Left lung (tissue), 10 donors: Measurements from ENCODE around the gene PIGS. TPM values are rescaled to one million over a fixed set of nuclear protein-coding genes. Genes with fewer than 3 reads are reported as not detected.
A peak's percentile ranks its signal among the peaks of the same experiment; 100 is the strongest.

Experiments used
- ATAC-seq: fragments of 200-7000 bp; cut with Tn5 transposase; one replicate; pipeline ENCODE4 v1.9.1; 2020; ENCODE audit warnings: moderate library complexity
- DNase-seq, 4 donors: peaks; one replicate each; pipeline ENCODE4 v3.0.0-alpha.2; 2013 to 2020
- H3K27ac ChIP-seq, 2 donors: fragments of 200-600 bp; sonication (generic) in 1 of 2; one replicate each; pipeline versions ENCODE4 v1.5.0 to v1.8.0; 2020 to 2021
- H3K27me3 ChIP-seq, 2 donors: fragments of 200-600 bp; sonication (generic) in 1 of 2; one replicate each; pipeline versions ENCODE4 v1.5.0 to v1.8.0; 2020 to 2021
- H3K36me3 ChIP-seq, 2 donors: fragments of 200-600 bp; sonication (generic) in 1 of 2; one replicate each; pipeline versions ENCODE4 v1.5.0 to v1.8.0; 2020 to 2021
- H3K4me1 ChIP-seq, 2 donors: fragments of 200-600 bp; one replicate each; pipeline ENCODE4 v1.8.0; 2021
- H3K4me3 ChIP-seq, 2 donors: fragments of 200-600 bp; sonication (generic) in 1 of 2; one replicate each; pipeline versions ENCODE4 v1.5.0 to v1.8.0; 2020 to 2021; ENCODE audit warnings: mild to moderate bottlenecking in 1 of 2
- H3K9me3 ChIP-seq, 2 donors: fragments of 200-600 bp; sonication (generic) in 1 of 2; one replicate each; pipeline versions ENCODE4 v1.5.0 to v1.8.0; 2020 to 2021
- intact Hi-C, 2 donors: fragments of 100-400 bp; cut with DNase I; formaldehyde crosslinking; loops; one replicate each; pipeline versions ENCODE4 v1.11.2 to v1.14.2; 2022
- polyA plus RNA-seq, 6 donors: library from polyadenylated mRNA; unstranded; fragments of 120-200 nt; gene quantifications; one replicate each; pipeline ENCODE4 v1.2.1, GENCODE V29; 2013; ENCODE audit not compliant: insufficient read length in 6 of 6
- total RNA-seq, 2 donors: library from RNA; stranded (reverse); fragmentation: NEBNext Ultra II Directional; extraction: Animal tissue kit (Norgen Biotek cat#: 25700); gene quantifications; one replicate each; pipeline ENCODE4 v1.2.1, GENCODE V29; 2021
- TF ChIP-seq, protein P1 (sequence below), 2 donors: fragments of 200-600 bp; sonication (generic) in 1 of 2; IDR thresholded peaks; one replicate each; pipeline versions ENCODE4 v1.5.0 to v1.8.0; 2021; ENCODE audit warnings: antibody characterized with exemption in 2 of 2
- donor health status: DM: no; HTN: yes; CAD: no.
- donor health status: DM: no; HTN: no; CAD: no.

PIGS gene
- total and polyA plus RNA-seq, 8 donors = 57.9 to 66.6 (median 63.1) TPM

- ATAC-seq (no peak), DNase-seq (no peak)
- peaks cover 7 to 56% of the 10 kb centered on the region in 2 donors for H3K4me1 ChIP-seq
- H3K9me3 ChIP-seq = no peaks in the 10 kb centered on the region
- peaks cover 0 to 19% of the 10 kb centered on the region in 2 donors for H3K36me3 ChIP-seq
- H3K4me3 ChIP-seq = no peak overlapping the region
- intact Hi-C loops = no loop called here
- TF ChIP-seq, protein P1, sequence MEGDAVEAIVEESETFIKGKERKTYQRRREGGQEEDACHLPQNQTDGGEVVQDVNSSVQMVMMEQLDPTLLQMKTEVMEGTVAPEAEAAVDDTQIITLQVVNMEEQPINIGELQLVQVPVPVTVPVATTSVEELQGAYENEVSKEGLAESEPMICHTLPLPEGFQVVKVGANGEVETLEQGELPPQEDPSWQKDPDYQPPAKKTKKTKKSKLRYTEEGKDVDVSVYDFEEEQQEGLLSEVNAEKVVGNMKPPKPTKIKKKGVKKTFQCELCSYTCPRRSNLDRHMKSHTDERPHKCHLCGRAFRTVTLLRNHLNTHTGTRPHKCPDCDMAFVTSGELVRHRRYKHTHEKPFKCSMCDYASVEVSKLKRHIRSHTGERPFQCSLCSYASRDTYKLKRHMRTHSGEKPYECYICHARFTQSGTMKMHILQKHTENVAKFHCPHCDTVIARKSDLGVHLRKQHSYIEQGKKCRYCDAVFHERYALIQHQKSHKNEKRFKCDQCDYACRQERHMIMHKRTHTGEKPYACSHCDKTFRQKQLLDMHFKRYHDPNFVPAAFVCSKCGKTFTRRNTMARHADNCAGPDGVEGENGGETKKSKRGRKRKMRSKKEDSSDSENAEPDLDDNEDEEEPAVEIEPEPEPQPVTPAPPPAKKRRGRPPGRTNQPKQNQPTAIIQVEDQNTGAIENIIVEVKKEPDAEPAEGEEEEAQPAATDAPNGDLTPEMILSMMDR (IDR thresholded peaks at IDR 0.05) = no peak
- no peaks in the 10 kb centered on the region for H3K27me3 ChIP-seq
- peak overlapping the region in 1 of 2 donors; percentile 16 for H3K27ac ChIP-seq
These were observed 3.7 kb downstream of the PIGS start for GRCh38 chr17:28567604-28568003.

DNA sequence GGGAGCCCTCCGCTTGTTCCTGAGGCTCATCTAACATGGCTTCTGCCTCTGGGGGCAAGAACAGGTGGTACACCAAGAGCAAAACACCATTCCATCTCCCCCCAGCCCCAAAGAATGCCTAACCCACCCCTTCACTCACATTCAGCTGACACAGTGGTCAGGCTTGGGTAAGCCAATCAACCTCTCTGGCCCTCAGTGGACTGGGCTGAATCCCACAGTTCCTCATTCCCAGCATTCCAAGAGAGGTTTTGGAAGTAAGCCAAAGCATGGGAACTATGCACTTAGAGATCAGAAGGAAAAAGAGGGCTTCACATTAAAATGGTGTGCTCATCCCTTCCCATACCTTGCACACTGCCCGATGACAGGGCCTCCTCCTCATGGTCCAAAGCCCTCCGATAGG lies 7.8 kb downstream of the PIGS start:
- TF ChIP-seq, protein P1 (IDR thresholded peaks at IDR 0.05) = no peak
- DNase-seq (no peak), ATAC-seq (peak; percentile 67)
- no peaks in the 10 kb centered on the region for H3K9me3 ChIP-seq
- peaks cover 0 to 60% of the 10 kb centered on the region in 2 donors for H3K36me3 ChIP-seq
- no peak overlapping the region for H3K27ac ChIP-seq
- H3K4me1 ChIP-seq = peaks cover 0 to 24% of the 10 kb centered on the region in 2 donors
- intact Hi-C loops = no loop called here
- no peaks in the 10 kb centered on the region for H3K27me3 ChIP-seq
- H3K4me3 ChIP-seq = no peak overlapping the region

- H3K27ac ChIP-seq = no peak overlapping the region
- peaks cover 0 to 65% of the 10 kb centered on the region in 2 donors for H3K36me3 ChIP-seq
- ATAC-seq (no peak), DNase-seq (no peak)
- no peaks in the 10 kb centered on the region for H3K9me3 ChIP-seq
- no peak overlapping the region for H3K4me3 ChIP-seq
- intact Hi-C loops = no loop called here
- TF ChIP-seq, protein P1 (IDR thresholded peaks at IDR 0.05) = no peak
- no peaks in the 10 kb centered on the region for H3K27me3 ChIP-seq
- peaks cover 0 to 25% of the 10 kb centered on the region in 2 donors for H3K4me1 ChIP-seq
These were observed 16.3 kb downstream of the PIGS start for GRCh38 chr17:28555022-28555421.

DNA sequence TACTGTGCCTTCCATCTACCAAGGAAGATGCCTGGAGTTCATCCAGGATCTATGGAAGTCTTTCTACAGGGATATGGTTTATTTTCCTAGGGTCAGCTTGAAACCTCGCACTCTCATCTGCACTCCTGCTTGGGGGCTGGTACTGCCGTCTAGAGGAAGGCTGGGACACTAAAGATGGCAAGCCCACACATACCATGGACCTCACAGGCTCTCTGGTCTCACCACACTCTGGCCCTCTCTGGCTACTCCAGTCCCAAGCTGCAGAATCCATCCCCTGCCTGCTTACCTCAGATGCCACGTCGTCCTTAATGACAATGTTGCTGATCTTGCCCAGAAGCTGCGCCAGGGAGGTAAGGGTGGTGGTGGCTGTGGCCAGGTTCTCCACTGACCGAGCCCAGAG lies 16.8 kb downstream of the PIGS start:
- Histone ChIP-seq H3K27ac (no peak overlapping the region), H3K4me3 (no peak overlapping the region), H3K27me3 (no peaks in the 10 kb centered on the region), H3K9me3 (no peaks in the 10 kb centered on the region), H3K4me1 (peaks cover 0 to 30% of the 10 kb centered on the region in 2 donors), H3K36me3 (peaks cover 0 to 61% of the 10 kb centered on the region in 2 donors)
- ATAC-seq (no peak), DNase-seq (no peak)
- TF ChIP-seq, protein P1 (IDR thresholded peaks at IDR 0.05) = no peak
- intact Hi-C loops = loop anchor here in 1 of 2 donors (5.0 kb wide), 1 partner anchor 57 kb away; no protein-coding TSS in a partner anchor

GRCh38 chr17:28553000-28553505 lies 18.3 kb downstream of the PIGS start:
- peak overlapping the region in 1 of 2 donors; percentile 93 for H3K4me3 ChIP-seq
- ATAC-seq (no peak), DNase-seq (no peak)
- no peak overlapping the region for H3K27ac ChIP-seq
- H3K27me3 ChIP-seq = no peaks in the 10 kb centered on the region
- TF ChIP-seq, protein P1 (IDR thresholded peaks at IDR 0.05) = no peak
- H3K4me1 ChIP-seq = peaks cover 0 to 45% of the 10 kb centered on the region in 2 donors
- intact Hi-C loops = loop anchor here in 1 of 2 donors (5.0 kb wide), 1 partner anchor 56 kb away; no protein-coding TSS in a partner anchor
- peaks cover 0 to 46% of the 10 kb centered on the region in 2 donors for H3K36me3 ChIP-seq
- no peaks in the 10 kb centered on the region for H3K9me3 ChIP-seq
